Activated T-helper 1 cell treated with anti-CD3 and anti-CD28 coated beads, Interleukin-12 subunit alpha, Interleukin-12 subunit beta, Interleukin-2, Interleukin-4 antibody, amounts not matched to agents 30 ng/mL and 10 ng/mL and 1 ng/mL, durations not matched to agents 14 hours and 24 hours and 36 hours (primary cell): Measurements from ENCODE around the gene OPHN1. TPM values are rescaled to one million over a fixed set of nuclear protein-coding genes. Genes with fewer than 3 reads are reported as not detected.

ENCODE experiments used
- DNase-seq: peaks from one replicate; pipeline ENCODE4 v3.0.0; 2021; ENCODE audit warnings: low spot score
- H3K27ac Mint-ChIP-seq: one replicate; pipeline ENCODE4 v1.8.0; 2021; ENCODE audit warnings: mild to moderate bottlenecking, mixed read lengths
- H3K27me3 Mint-ChIP-seq: one replicate; pipeline ENCODE4 v1.8.0; 2022; ENCODE audit warnings: mild to moderate bottlenecking, moderate library complexity, mixed read lengths; ENCODE audit not compliant: insufficient read depth
- H3K36me3 Mint-ChIP-seq: one replicate; pipeline ENCODE4 v1.8.0; 2021; ENCODE audit warnings: low read depth, mixed read lengths
- H3K4me1 Mint-ChIP-seq: one replicate; pipeline ENCODE4 v1.8.0; 2021; ENCODE audit warnings: low read depth, mixed read lengths
- H3K4me3 Mint-ChIP-seq: one replicate; pipeline ENCODE4 v1.8.0; 2021; ENCODE audit warnings: mild to moderate bottlenecking, moderate library complexity, mixed read lengths
- H3K9me3 Mint-ChIP-seq: one replicate; pipeline ENCODE4 v1.8.0; 2021; ENCODE audit warnings: mixed read lengths
- intact Hi-C: fragments of 100-400 bp; cut with micrococcal nuclease; formaldehyde crosslinking; loops from one replicate; pipeline ENCODE4 v1.15.1; 2024
- total RNA-seq: library from RNA; stranded (reverse); gene quantifications from 2 replicates; pipeline ENCODE4 v1.2.3, GENCODE V29; 2022

The OPHN1 gene
- total RNA-seq, 1 donor from 2014 or later: 0.03 TPM

GRCh38 chrX:68443155-68443868 lies 10.0 kb upstream of the OPHN1 start:
- H3K36me3 Mint-ChIP-seq: no peaks in the 10 kb centered on the region
- H3K9me3 Mint-ChIP-seq: no peaks in the 10 kb centered on the region
- intact Hi-C loops: no loop called here

GRCh38 chrX:68440940-68441339 lies 7.6 kb upstream of the OPHN1 start:
- Mint-ChIP-seq H3K9me3 (no peaks in the 10 kb centered on the region), H3K27me3 (peaks cover 8% of the 10 kb centered on the region), H3K4me1 (peaks cover 5% of the 10 kb centered on the region), H3K4me3 (no peak overlapping the region), H3K27ac (no peak overlapping the region), H3K36me3 (no peaks in the 10 kb centered on the region)
- intact Hi-C loops: no loop called here
- no peak for DNase-seq

More at GRCh38 chrX:68443155-68443868, 10.0 kb upstream of the OPHN1 start:
- peaks cover 5% of the 10 kb centered on the region for H3K4me1 Mint-ChIP-seq
- DNase-seq: no peak
- H3K4me3 Mint-ChIP-seq: no peak overlapping the region
- peaks cover 8% of the 10 kb centered on the region for H3K27me3 Mint-ChIP-seq
- H3K27ac Mint-ChIP-seq: no peak overlapping the region

- Mint-ChIP-seq H3K9me3 (no peaks in the 10 kb centered on the region), H3K36me3 (no peaks in the 10 kb centered on the region), H3K4me1 (peaks cover 5% of the 10 kb centered on the region), H3K27me3 (peaks cover 6% of the 10 kb centered on the region), H3K4me3 (no peak overlapping the region), H3K27ac (no peak overlapping the region)
- intact Hi-C loops: no loop called here
- DNase-seq: no peak
Observed at GRCh38 chrX:68440442-68440841, 7.1 kb upstream of the OPHN1 start.

GRCh38 chrX:68439341-68439740 lies 6.0 kb upstream of the OPHN1 start:
- Mint-ChIP-seq H3K27ac (no peak overlapping the region), H3K4me3 (no peak overlapping the region), H3K36me3 (no peaks in the 10 kb centered on the region), H3K9me3 (no peaks in the 10 kb centered on the region), H3K4me1 (peaks cover 5% of the 10 kb centered on the region), H3K27me3 (peaks cover 7% of the 10 kb centered on the region)
- no peak for DNase-seq
- intact Hi-C loops: no loop called here

GRCh38 chrX:68438575-68438974 lies 5.3 kb upstream of the OPHN1 start:
- DNase-seq: no peak
- Mint-ChIP-seq H3K9me3 (no peaks in the 10 kb centered on the region), H3K27me3 (peaks cover 11% of the 10 kb centered on the region), H3K27ac (no peak overlapping the region), H3K36me3 (no peaks in the 10 kb centered on the region), H3K4me1 (peaks cover 12% of the 10 kb centered on the region), H3K4me3 (no peak overlapping the region)
- intact Hi-C loops: no loop called here

GRCh38 chrX:68433981-68434299 lies 645 bp upstream of the OPHN1 start:
- Mint-ChIP-seq H3K4me3 (peak overlapping the region; percentile 56), H3K4me1 (peaks cover 11% of the 10 kb centered on the region), H3K9me3 (no peaks in the 10 kb centered on the region), H3K27me3 (peaks cover 29% of the 10 kb centered on the region), H3K27ac (no peak overlapping the region), H3K36me3 (no peaks in the 10 kb centered on the region)
- intact Hi-C loops: no loop called here
- DNase-seq: no peak

- Mint-ChIP-seq H3K27ac (no peak overlapping the region), H3K36me3 (no peaks in the 10 kb centered on the region), H3K9me3 (no peaks in the 10 kb centered on the region), H3K27me3 (peaks cover 34% of the 10 kb centered on the region), H3K4me3 (peak overlapping the region; percentile 56), H3K4me1 (peaks cover 11% of the 10 kb centered on the region)
- intact Hi-C loops: no loop called here
- DNase-seq: no peak
Observed at GRCh38 chrX:68432648-68433047, 647 bp downstream of the OPHN1 start.

- DNase-seq: no peak
- intact Hi-C loops: no loop called here
- peaks cover 34% of the 10 kb centered on the region for H3K27me3 Mint-ChIP-seq
- no peak overlapping the region for H3K27ac Mint-ChIP-seq
- H3K4me3 Mint-ChIP-seq: no peak overlapping the region
- H3K36me3 Mint-ChIP-seq: no peaks in the 10 kb centered on the region
- H3K9me3 Mint-ChIP-seq: no peaks in the 10 kb centered on the region
- H3K4me1 Mint-ChIP-seq: peaks cover 11% of the 10 kb centered on the region
Observed at GRCh38 chrX:68431836-68432235, 1.5 kb downstream of the OPHN1 start.

GRCh38 chrX:68429216-68429615 lies 4.1 kb downstream of the OPHN1 start:
- intact Hi-C loops: no loop called here
- H3K36me3 Mint-ChIP-seq: no peaks in the 10 kb centered on the region
- no peaks in the 10 kb centered on the region for H3K9me3 Mint-ChIP-seq
- no peak for DNase-seq
- H3K27me3 Mint-ChIP-seq: peaks cover 29% of the 10 kb centered on the region
- H3K4me3 Mint-ChIP-seq: no peak overlapping the region
- no peak overlapping the region for H3K27ac Mint-ChIP-seq
- H3K4me1 Mint-ChIP-seq: peaks cover 10% of the 10 kb centered on the region

- Mint-ChIP-seq H3K36me3 (no peaks in the 10 kb centered on the region), H3K27me3 (peaks cover 25% of the 10 kb centered on the region), H3K27ac (no peak overlapping the region), H3K4me3 (no peak overlapping the region), H3K9me3 (no peaks in the 10 kb centered on the region), H3K4me1 (peaks cover 2% of the 10 kb centered on the region)
- DNase-seq: no peak
- intact Hi-C loops: no loop called here
Observed at GRCh38 chrX:68428431-68428830, 4.9 kb downstream of the OPHN1 start.

- no peak overlapping the region for H3K4me3 Mint-ChIP-seq
- H3K9me3 Mint-ChIP-seq: no peaks in the 10 kb centered on the region
- no peak overlapping the region for H3K27ac Mint-ChIP-seq
- H3K4me1 Mint-ChIP-seq: no peaks in the 10 kb centered on the region
- no peak for DNase-seq
- peaks cover 9% of the 10 kb centered on the region for H3K27me3 Mint-ChIP-seq
- no peaks in the 10 kb centered on the region for H3K36me3 Mint-ChIP-seq
- intact Hi-C loops: no loop called here
Observed at GRCh38 chrX:68424719-68425118, 8.6 kb downstream of the OPHN1 start.

- intact Hi-C loops: no loop called here
- H3K9me3 Mint-ChIP-seq: no peaks in the 10 kb centered on the region
- H3K36me3 Mint-ChIP-seq: no peaks in the 10 kb centered on the region
- H3K4me1 Mint-ChIP-seq: no peaks in the 10 kb centered on the region
- no peak for DNase-seq
- peaks cover 4% of the 10 kb centered on the region for H3K27me3 Mint-ChIP-seq
- no peak overlapping the region for H3K27ac Mint-ChIP-seq
- no peak overlapping the region for H3K4me3 Mint-ChIP-seq
Observed at GRCh38 chrX:68422478-68422877, 10.8 kb downstream of the OPHN1 start.

GRCh38 chrX:68421636-68422035 lies 11.7 kb downstream of the OPHN1 start:
- Mint-ChIP-seq H3K27me3 (peaks cover 4% of the 10 kb centered on the region), H3K27ac (no peak overlapping the region), H3K9me3 (no peaks in the 10 kb centered on the region), H3K36me3 (no peaks in the 10 kb centered on the region), H3K4me1 (no peaks in the 10 kb centered on the region), H3K4me3 (no peak overlapping the region)
- intact Hi-C loops: no loop called here
- no peak for DNase-seq

- H3K4me3 Mint-ChIP-seq: no peak overlapping the region
- H3K27ac Mint-ChIP-seq: no peak overlapping the region
- H3K36me3 Mint-ChIP-seq: no peaks in the 10 kb centered on the region
- H3K27me3 Mint-ChIP-seq: peaks cover 4% of the 10 kb centered on the region
- H3K4me1 Mint-ChIP-seq: no peaks in the 10 kb centered on the region
- intact Hi-C loops: no loop called here
- DNase-seq: no peak
- H3K9me3 Mint-ChIP-seq: no peaks in the 10 kb centered on the region
Observed at GRCh38 chrX:68420559-68420958, 12.7 kb downstream of the OPHN1 start.
